T-helper 1 cell treated with Interleukin-12 subunit alpha and Interleukin-12 subunit beta and Interleukin-4 antibody, amounts not matched to agents 30 ng/mL and 1 ng/mL, for 36 hours (primary cell): ENCODE data around the gene PLXNA3. TPM values are rescaled to one million over a fixed set of nuclear protein-coding genes. Genes with fewer than 3 reads are reported as not detected.

Source experiments
- intact Hi-C: fragments of 100-400 bp; cut with micrococcal nuclease; formaldehyde crosslinking; loops from one replicate; pipeline ENCODE4 v1.15.1; 2024
- total RNA-seq: library from RNA; stranded (reverse); gene quantifications from 2 replicates; pipeline ENCODE4 v1.2.3, GENCODE V29; 2022

PLXNA3 gene
- total RNA-seq, 1 donor from 2014 or later: 43.8 TPM

GRCh38 chrX:154452823-154453222 lies 5.3 kb upstream of the PLXNA3 start:
- intact Hi-C loops: no loop called here

GRCh38 chrX:154457491-154458115 lies 478 bp upstream of the PLXNA3 start:
- intact Hi-C loops: loop anchor here (1.0 to 2.0 kb wide), 3 partner anchors 21 to 33 kb away; partner anchors contain the start of genes GDI1, LAGE3 and SLC10A3

- intact Hi-C loops: loop anchor here (1.0 to 2.0 kb wide), 3 partner anchors 20 to 31 kb away; partner anchors contain the start of genes GDI1, LAGE3 and SLC10A3
Measured at GRCh38 chrX:154458954-154459778, 1.1 kb downstream of the PLXNA3 start.

- intact Hi-C loops: loop anchor here (2.0 kb wide), 2 partner anchors 19 to 23 kb away; partner anchors contain the start of genes GDI1 and LAGE3
Measured at GRCh38 chrX:154459832-154460231, 1.8 kb downstream of the PLXNA3 start.

GRCh38 chrX:154460326-154460725 lies 2.2 kb downstream of the PLXNA3 start:
- intact Hi-C loops: no loop called here

GRCh38 chrX:154462396-154462795 lies 4.3 kb downstream of the PLXNA3 start:
- intact Hi-C loops: no loop called here

GRCh38 chrX:154463611-154464220 lies 5.6 kb downstream of the PLXNA3 start:
- intact Hi-C loops: no loop called here

- intact Hi-C loops: no loop called here
Measured at GRCh38 chrX:154464806-154465365, 6.8 kb downstream of the PLXNA3 start.

GRCh38 chrX:154465601-154466000 lies 7.5 kb downstream of the PLXNA3 start:
- intact Hi-C loops: no loop called here

GRCh38 chrX:154466036-154466435 lies 8.0 kb downstream of the PLXNA3 start:
- intact Hi-C loops: no loop called here

- intact Hi-C loops: no loop called here
Measured at GRCh38 chrX:154466907-154467306, 8.8 kb downstream of the PLXNA3 start.

GRCh38 chrX:154467556-154467955 lies 9.5 kb downstream of the PLXNA3 start:
- intact Hi-C loops: no loop called here

GRCh38 chrX:154468217-154468616 lies 10.1 kb downstream of the PLXNA3 start:
- intact Hi-C loops: no loop called here

GRCh38 chrX:154469114-154469513 lies 11.0 kb downstream of the PLXNA3 start:
- intact Hi-C loops: no loop called here

- intact Hi-C loops: no loop called here
Measured at GRCh38 chrX:154469880-154470279, 11.8 kb downstream of the PLXNA3 start.

- intact Hi-C loops: no loop called here
Measured at GRCh38 chrX:154470434-154470833, 12.4 kb downstream of the PLXNA3 start.

GRCh38 chrX:154470914-154471568 lies 13.0 kb downstream of the PLXNA3 start:
- intact Hi-C loops: no loop called here

GRCh38 chrX:154471839-154472684 lies 14.0 kb downstream of the PLXNA3 start:
- intact Hi-C loops: no loop called here

- intact Hi-C loops: no loop called here
Measured at GRCh38 chrX:154472685-154473632, 14.9 kb downstream of the PLXNA3 start.
